IPS-18a (cell line): ENCODE measurements around the gene FNBP1L.
"Not testable (repeated sequence)": the region's sequence is repeated elsewhere in the genome, so short reads cannot be mapped to it uniquely, and the experiment has no call there.

Experiments used
- H3K27ac ChIP-seq: one replicate; pipeline ENCODE4 v1.5.1; 2013; ENCODE audit warnings: low read length
- H3K27me3 ChIP-seq: one replicate; pipeline ENCODE4 v1.6.1; 2013; ENCODE audit warnings: mild to moderate bottlenecking, low read length; ENCODE audit not compliant: control insufficient read depth, insufficient read depth
- H3K36me3 ChIP-seq: one replicate; pipeline ENCODE4 v1.6.1; 2013; ENCODE audit warnings: low read depth, low read length; ENCODE audit not compliant: control insufficient read depth
- H3K4me1 ChIP-seq: one replicate; pipeline ENCODE4 v1.6.1; 2013; ENCODE audit warnings: low read depth, low read length; ENCODE audit not compliant: control insufficient read depth
- H3K4me3 ChIP-seq: one replicate; pipeline ENCODE4 v1.5.1; 2013; ENCODE audit warnings: low read length
- H3K9ac ChIP-seq: one replicate; pipeline ENCODE4 v1.6.1; 2013; ENCODE audit warnings: mild to moderate bottlenecking, low read length, moderate library complexity
- H3K9me3 ChIP-seq: one replicate; pipeline ENCODE4 v1.6.1; 2013; ENCODE audit warnings: low read depth, low read length; ENCODE audit not compliant: control insufficient read depth

The FNBP1L gene

GRCh38 chr1:93537924-93538323, 90.0 kb downstream of the FNBP1L start:
- H3K9me3 ChIP-seq: no peaks in the 10 kb centered on the region
- H3K36me3 ChIP-seq: peaks cover 37% of the 10 kb centered on the region
- no peak overlapping the region for H3K27ac ChIP-seq
- H3K27me3 ChIP-seq: no peaks in the 10 kb centered on the region
- no peak overlapping the region for H3K4me3 ChIP-seq
- no peaks in the 10 kb centered on the region for H3K4me1 ChIP-seq
- H3K9ac ChIP-seq: no peak overlapping the region

- H3K27me3 ChIP-seq: no peaks in the 10 kb centered on the region
- H3K27ac ChIP-seq: no peak overlapping the region
- peaks cover 40% of the 10 kb centered on the region for H3K36me3 ChIP-seq
- H3K4me1 ChIP-seq: no peaks in the 10 kb centered on the region
- H3K9ac ChIP-seq: no peak overlapping the region
- H3K4me3 ChIP-seq: no peak overlapping the region
- H3K9me3 ChIP-seq: no peaks in the 10 kb centered on the region
These were observed 93.1 kb downstream of the FNBP1L start for GRCh38 chr1:93541045-93541444.

DNA sequence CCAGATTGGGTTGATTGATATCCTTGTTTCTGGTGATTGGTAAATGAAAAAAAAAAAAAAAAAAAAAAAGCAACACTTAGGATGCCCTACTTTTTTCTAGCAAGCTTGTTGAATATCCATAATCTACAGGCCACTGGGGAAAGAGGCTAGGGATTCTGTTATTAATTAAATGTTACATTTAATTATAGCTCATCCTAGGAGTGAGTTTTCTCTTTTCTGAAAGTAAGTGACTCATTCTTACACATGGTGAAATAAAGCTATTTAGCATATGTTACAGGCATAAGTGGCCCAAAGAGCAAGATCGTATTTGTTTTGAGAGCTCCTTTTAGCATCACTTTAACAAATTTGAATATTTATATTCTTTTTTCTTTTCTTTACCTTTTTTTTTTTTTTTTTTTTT, 94.5 kb downstream of the FNBP1L start:
- no peak overlapping the region for H3K4me3 ChIP-seq
- H3K36me3 ChIP-seq: peaks cover 42% of the 10 kb centered on the region

DNA sequence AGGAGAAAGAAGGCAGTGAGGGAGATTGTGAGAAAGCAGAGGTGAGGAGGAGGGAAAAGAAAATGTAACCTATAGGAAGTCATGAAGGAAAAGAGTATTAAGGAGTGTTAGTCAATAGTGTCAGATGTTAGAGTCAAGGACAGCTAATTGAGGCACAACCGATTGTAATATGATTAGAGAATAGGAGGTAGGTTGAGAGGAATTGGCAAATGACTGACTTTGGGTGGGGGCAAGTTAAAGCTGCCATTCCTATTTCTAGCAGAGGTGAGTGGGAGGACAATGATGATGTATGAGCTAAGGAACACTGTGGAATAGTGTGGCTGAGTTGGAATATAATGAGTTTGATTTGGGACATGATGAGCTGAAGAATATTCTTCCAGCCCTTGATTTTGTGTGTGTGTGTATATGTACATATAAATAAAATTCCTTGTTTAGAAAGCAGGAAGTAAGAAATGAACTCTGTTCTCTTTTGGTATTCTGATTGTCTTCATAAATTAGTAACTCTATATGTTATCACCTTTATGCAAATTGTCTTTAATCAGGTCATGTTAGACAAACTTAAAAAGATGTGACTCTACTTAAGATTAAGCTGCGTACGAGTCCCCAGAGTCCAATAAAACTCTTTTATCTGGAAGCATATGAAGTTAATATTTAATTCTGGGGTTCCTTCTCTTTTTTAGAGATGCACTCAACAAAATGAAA, 98.4 kb downstream of the FNBP1L start:
- peaks cover 75% of the 10 kb centered on the region for H3K36me3 ChIP-seq

More for the DNA sequence above, 94.5 kb downstream of the FNBP1L start:
- Histone ChIP-seq H3K27ac (no peak overlapping the region), H3K27me3 (no peaks in the 10 kb centered on the region), H3K9ac (no peak overlapping the region), H3K9me3 (no peaks in the 10 kb centered on the region), H3K4me1 (no peaks in the 10 kb centered on the region)

GRCh38 chr1:93549131-93549530, 101.2 kb downstream of the FNBP1L start:
- peaks cover 20% of the 10 kb centered on the region for H3K4me1 ChIP-seq

More for the DNA sequence above, 98.4 kb downstream of the FNBP1L start:
- H3K9me3 ChIP-seq: no peaks in the 10 kb centered on the region
- H3K27ac ChIP-seq: no peak overlapping the region
- no peak overlapping the region for H3K9ac ChIP-seq
- no peak overlapping the region for H3K4me3 ChIP-seq
- H3K4me1 ChIP-seq: no peaks in the 10 kb centered on the region
- H3K27me3 ChIP-seq: no peaks in the 10 kb centered on the region

DNA sequence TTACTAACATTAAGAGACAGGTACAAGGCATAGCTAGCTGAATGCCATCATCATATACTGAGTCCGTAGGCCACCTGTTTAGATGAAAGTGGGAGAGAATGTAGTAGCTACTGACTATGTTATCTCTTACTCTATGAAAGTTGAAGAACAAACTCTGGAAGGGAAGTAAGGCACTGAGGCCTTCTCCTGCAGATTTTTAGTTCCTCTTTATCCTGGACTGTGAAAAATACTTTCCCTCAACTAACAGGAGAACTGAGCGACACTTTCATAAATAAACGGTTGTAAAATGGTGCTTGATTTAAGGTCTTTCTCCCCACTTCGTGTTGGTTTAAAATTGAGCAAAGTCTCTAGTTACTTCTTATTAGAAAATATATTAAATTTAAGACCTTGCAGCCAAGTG, 101.9 kb downstream of the FNBP1L start:
- Histone ChIP-seq H3K9ac (no peak overlapping the region), H3K36me3 (peaks cover 86% of the 10 kb centered on the region), H3K4me1 (peaks cover 20% of the 10 kb centered on the region)

More at GRCh38 chr1:93549131-93549530, 101.2 kb downstream of the FNBP1L start:
- no peak overlapping the region for H3K9ac ChIP-seq
- no peaks in the 10 kb centered on the region for H3K27me3 ChIP-seq
- H3K4me3 ChIP-seq: no peak overlapping the region
- peaks cover 89% of the 10 kb centered on the region for H3K36me3 ChIP-seq
- H3K9me3 ChIP-seq: no peaks in the 10 kb centered on the region
- H3K27ac ChIP-seq: no peak overlapping the region

GRCh38 chr1:93552741-93553455, 105.0 kb downstream of the FNBP1L start:
- Histone ChIP-seq H3K36me3 (peaks cover 66% of the 10 kb centered on the region), H3K27me3 (no peaks in the 10 kb centered on the region), H3K27ac (no peak overlapping the region)

More for the DNA sequence above, 101.9 kb downstream of the FNBP1L start:
- Histone ChIP-seq H3K4me3 (no peak overlapping the region), H3K27me3 (no peaks in the 10 kb centered on the region), H3K9me3 (no peaks in the 10 kb centered on the region), H3K27ac (no peak overlapping the region)

DNA sequence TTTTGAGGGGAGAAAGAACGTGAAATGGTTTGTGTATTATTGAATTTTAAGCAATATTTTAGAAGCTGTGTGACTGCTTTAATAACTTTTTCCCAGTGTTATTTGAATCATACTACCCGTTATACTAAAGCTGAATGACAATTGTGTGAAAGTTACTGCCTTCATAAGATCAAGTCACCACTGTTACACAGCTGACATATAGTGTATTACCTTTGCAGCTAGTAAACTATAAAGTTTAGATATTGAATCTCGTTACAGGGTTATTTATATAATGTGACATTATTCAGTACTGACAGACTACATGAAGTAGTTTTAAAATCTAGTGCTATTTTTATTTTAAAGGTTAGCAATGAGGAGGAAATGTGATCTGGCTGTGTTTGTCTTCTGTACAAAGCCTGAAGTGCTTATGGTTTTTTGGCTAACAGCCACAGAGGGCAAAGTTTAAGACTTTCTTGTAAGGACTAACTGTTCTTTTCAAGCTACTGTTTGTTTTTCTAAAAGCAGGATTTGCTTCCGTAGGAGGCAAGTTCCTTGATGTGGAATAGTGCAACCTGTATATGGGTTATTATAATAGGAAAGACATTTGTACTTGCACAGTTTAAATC, 106.1 kb downstream of the FNBP1L start:
- Histone ChIP-seq H3K4me1 (peaks cover 20% of the 10 kb centered on the region), H3K36me3 (peaks cover 55% of the 10 kb centered on the region)
- not testable (repeated sequence) for H3K27me3 ChIP-seq, H3K4me3 ChIP-seq, H3K9ac ChIP-seq, H3K27ac ChIP-seq, H3K9me3 ChIP-seq

More at GRCh38 chr1:93552741-93553455, 105.0 kb downstream of the FNBP1L start:
- Histone ChIP-seq H3K9ac (no peak overlapping the region), H3K4me1 (peaks cover 20% of the 10 kb centered on the region), H3K4me3 (no peak overlapping the region), H3K9me3 (no peaks in the 10 kb centered on the region)

DNA sequence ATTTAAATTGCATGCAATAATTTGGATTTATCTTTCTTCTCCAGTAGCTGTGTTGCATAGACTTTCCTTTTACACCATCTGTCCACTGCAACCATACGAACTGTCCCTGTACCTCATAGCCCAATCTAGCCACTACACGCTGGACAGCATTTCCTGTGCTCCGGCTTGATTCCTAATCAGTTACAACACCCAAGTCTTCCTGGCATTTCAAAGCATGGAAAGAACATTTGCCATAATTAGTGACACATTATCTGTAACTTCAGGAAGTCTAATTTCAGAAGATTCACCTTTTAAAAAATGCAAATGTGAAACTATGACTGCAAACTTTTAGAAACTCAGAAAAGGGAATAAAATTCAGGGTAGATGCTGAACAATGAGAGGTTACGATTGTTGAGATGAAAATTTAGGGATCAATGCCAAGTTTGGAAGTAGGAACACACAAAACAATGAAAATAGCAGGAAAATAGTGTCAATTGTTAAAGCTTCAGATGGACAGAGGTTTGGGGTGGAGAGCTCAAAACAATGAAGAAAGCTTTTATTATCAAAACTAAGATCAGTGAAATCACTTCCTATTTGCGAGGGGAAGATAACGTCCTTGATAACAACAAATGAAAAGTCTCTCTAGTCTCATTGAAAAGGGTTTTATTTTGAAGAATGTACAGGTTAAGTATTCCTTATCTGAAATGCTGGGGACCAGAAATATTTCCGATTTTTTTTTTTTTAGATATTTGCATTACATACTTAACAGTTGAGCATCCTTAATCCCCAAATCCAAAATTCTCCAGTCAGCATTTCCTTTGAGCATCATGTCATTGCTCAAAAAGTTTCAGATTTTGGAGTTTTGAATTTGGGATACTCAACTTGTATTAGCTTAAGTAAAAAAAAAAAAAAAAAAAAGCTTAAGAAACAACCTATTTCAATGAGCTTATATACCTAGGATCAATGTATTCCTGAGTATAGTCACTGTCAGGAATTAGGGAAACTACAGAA, 107.3 kb downstream of the FNBP1L start:
- Histone ChIP-seq H3K27me3 (no peaks in the 10 kb centered on the region), H3K27ac (no peak overlapping the region), H3K4me3 (no peak overlapping the region), H3K9me3 (no peaks in the 10 kb centered on the region), H3K4me1 (peaks cover 20% of the 10 kb centered on the region), H3K36me3 (peaks cover 44% of the 10 kb centered on the region), H3K9ac (no peak overlapping the region)

GRCh38 chr1:93556291-93556690, 108.4 kb downstream of the FNBP1L start:
- Histone ChIP-seq H3K4me1 (peaks cover 20% of the 10 kb centered on the region), H3K27ac (no peak overlapping the region), H3K9ac (no peak overlapping the region), H3K36me3 (peaks cover 41% of the 10 kb centered on the region), H3K4me3 (no peak overlapping the region), H3K27me3 (no peaks in the 10 kb centered on the region), H3K9me3 (no peaks in the 10 kb centered on the region)

DNA sequence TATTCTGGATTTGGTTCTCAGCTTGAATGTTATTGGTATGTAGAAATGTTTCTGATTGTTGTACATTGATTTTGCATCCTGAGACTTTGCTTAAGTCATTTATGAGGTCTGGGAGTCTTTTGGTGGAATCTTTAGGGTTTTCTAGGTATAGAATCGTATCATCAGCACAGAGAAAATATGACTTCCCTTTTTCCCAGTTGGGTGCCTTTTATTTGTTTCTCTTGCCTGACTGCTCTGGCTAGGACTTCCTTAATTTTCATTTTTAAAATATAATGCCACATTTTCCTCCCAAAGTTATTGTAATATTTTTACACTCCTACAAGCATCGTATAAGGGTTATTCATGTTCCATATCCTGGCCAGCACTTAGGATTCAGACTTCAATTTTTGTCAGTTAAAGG, 111.1 kb downstream of the FNBP1L start:
- no peak overlapping the region for H3K27ac ChIP-seq
- no peak overlapping the region for H3K4me3 ChIP-seq
- H3K4me1 ChIP-seq: no peaks in the 10 kb centered on the region
- H3K36me3 ChIP-seq: peaks cover 26% of the 10 kb centered on the region
- H3K9ac ChIP-seq: no peak overlapping the region
- H3K9me3 ChIP-seq: no peaks in the 10 kb centered on the region
- H3K27me3 ChIP-seq: no peaks in the 10 kb centered on the region
